ENCODE data around the gene CRTC2.
A peak's percentile ranks its signal among the peaks of the same experiment; 100 is the strongest.
"Not testable (repeated sequence)": the region's sequence is repeated elsewhere in the genome, so short reads cannot be mapped to it uniquely, and the experiment has no call there.

The CRTC2 gene

DNA sequence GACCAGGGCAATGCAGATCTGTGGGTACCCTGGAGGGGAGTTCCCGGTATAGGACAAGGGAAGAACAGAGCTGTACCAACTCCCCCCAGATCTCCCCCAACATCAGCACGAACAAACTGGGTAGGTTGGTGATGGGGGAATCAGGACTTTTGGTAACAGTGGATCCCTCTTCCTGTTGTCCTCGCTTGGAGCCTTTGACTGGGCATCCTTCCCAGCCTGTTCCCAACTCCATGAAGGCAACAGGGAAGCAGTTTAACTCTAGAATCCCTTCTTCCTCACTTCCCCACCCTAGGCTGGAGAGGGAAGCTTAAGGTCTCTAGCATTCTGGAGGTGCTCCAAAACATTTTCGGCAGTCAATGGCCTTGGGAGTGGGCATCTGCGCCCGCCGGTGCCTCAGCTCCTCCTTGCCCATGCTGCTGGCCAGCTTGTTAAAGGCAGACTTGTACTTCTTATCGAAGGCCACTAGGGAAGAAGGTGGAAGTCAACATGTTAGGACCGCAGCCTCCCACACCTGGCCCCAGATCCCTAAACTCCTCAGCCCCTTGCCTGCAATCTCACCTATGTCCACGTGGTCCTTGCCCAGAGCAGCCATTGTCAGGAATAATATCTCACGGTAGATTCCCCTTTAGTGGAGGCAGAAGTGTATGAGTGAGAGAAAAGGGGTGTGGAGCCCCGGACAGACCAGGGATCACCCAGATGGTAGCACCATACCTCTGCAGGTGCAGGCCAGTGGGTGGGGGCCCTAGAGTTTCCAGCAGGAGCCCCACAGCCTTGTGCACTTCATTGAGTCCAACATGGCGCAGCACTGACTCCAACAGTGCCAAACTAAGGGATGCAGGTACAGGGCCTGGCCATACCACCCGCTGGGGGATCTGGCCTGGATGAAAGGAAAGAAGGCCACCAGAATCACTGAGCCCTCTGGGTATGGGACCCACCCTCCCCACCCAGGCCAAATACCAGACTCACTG, 28.1 kb downstream of the CRTC2 start:
- no peak for DNase-seq (ENCODE audit: low read depth in 1 of 2, low spot score in 1 of 2)

GRCh38 chr1:153929426-153929825, 29.0 kb downstream of the CRTC2 start:
- no peak for DNase-seq (ENCODE audit: low read depth in 1 of 2, low spot score in 1 of 2)

DNA sequence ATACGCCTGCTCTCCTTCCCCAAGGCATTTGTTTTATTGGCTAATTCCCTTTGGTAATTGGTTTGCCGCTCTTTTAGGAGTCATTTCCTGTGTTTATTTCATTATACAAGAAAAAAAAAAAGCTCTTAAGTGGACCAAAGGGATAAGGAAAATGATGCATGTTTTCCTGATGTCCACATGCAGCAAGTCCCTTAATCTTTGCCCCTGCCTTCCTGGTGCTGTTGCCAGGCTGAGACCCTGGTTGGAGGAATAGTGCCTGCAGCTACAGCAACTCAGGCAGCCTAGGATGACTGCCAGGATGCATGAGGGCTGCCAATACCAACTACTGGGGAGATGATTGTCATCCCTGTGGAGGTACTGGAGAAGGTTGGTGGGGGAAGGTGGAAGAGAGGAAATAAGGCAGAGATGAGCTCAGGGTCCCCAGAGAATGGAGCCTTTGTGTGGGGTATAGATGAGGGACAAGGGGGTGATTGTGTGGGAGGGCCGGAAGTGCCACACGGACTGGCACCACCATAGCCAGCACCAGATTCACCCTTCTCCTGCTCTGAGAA, 29.5 kb downstream of the CRTC2 start:
- no peak for DNase-seq (ENCODE audit: low read depth in 1 of 2, low spot score in 1 of 2)

DNA sequence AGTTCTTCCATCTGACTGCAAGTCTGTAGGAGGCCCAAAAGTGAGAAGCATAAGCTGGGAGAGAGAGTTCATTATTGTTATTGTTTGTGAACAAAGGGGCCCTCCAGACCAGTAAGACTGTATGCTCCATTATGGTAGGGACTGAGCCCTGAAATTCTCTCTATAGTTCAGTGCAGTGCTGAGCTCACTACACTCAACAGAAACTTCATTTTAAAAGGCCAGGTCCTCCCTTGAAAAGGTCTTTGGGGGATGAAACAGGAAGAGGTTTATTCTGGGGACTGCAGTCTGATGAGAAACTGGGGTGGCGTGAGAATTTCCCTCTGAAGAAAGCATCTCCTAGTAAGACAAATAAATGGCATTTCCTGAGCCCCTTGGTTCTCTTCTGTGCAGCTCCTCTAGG, 30.2 kb downstream of the CRTC2 start:
- no peak for DNase-seq (ENCODE audit: low read depth in 1 of 2, low spot score in 1 of 2)

- DNase-seq (ENCODE audit: low read depth in 1 of 2, low spot score in 1 of 2): no peak
Observed at GRCh38 chr1:153926405-153926804, 32.0 kb downstream of the CRTC2 start.

GRCh38 chr1:153922972-153923925, 35.2 kb downstream of the CRTC2 start, which contains the start of gene GATAD2B:
Gene GATAD2B (minus strand): TSS chr1:153922972. CDS start chr1:153828347, 94,625 bp downstream.
- DNase-seq (ENCODE audit: low read depth in 1 of 2, low spot score in 1 of 2): peak; percentile 92 to 100

DNA sequence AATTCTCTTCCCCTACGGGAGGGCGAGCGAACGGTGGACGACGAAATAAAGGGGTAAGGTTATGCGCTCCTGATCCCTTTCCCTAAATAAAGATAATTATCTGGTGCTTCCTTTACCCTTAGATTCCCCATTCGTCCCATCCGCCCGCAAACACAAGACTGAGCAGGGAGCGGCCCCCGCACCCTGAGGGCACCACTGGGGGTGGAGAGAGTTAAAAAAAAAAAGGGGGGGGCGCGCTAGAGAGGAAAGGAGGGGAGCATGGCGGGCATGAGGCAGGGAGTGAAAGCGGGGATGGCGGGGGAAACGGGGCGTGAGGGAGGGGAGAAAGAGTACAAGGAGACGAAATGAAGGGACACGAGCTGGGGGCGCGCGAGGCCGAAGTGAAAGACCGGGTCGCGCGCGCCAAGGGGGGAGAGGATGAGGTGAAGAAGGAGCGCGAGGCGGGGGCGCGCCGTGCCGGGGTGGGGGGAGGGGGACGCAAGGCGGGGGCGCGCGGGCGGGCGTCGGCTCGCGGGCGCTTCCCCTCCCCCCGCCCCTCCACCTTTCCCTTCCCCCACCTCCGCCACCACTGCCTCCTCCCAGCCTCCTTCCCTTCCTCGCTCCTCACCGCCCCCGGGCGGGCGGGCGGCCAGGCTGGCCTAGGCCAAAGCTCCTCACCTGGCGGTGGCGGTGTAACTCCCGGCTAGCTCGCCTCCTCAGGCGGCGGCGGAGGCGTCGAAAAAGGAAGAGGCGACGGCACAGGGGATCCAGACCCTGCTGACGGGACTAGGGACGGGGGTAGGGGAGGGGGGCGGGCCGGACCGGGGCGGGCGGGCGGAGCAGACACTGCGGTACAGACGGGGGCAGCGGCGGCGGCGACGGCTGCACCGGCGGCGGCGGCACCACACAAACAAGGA, 36.1 kb downstream of the CRTC2 start:
- DNase-seq (ENCODE audit: low read depth in 1 of 2, low spot score in 1 of 2): peak; percentile 43 to 55

GRCh38 chr1:153921803-153922075, 36.7 kb downstream of the CRTC2 start:
- no peak for DNase-seq (ENCODE audit: low read depth in 1 of 2, low spot score in 1 of 2)

- no peak for DNase-seq (ENCODE audit: low read depth in 1 of 2, low spot score in 1 of 2)
Observed at GRCh38 chr1:153921080-153921802, 37.2 kb downstream of the CRTC2 start.

- DNase-seq (ENCODE audit: low read depth in 1 of 2, low spot score in 1 of 2): no peak
Observed at GRCh38 chr1:153919876-153920852, 38.2 kb downstream of the CRTC2 start.

- DNase-seq (ENCODE audit: low read depth in 1 of 2, low spot score in 1 of 2): no peak
Observed at GRCh38 chr1:153916297-153916696, 42.1 kb downstream of the CRTC2 start.

GRCh38 chr1:153912349-153912748, 46.1 kb downstream of the CRTC2 start:
- DNase-seq (ENCODE audit: low read depth in 1 of 2, low spot score in 1 of 2): no peak

DNA sequence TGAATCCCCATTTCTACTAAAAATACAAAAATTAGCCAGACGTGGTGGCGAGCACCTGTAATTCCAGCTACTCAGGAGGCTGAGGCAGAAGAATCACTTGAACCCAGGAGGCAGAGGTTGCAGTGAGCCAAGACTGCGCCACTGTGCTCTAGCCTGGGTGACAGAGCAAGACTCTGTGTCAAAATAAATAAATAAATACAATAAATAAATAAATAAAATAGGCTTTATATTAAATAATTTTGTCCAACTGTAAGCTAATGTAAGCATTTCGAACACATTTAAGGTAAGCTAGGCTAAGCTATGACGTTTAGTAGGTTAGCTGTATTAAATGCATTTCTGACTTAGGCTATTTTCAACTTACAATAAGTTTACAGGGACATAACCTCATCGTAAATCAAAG, 47.9 kb downstream of the CRTC2 start:
- not testable (repeated sequence) for DNase-seq (ENCODE audit: low read depth in 1 of 2, low spot score in 1 of 2)

DNA sequence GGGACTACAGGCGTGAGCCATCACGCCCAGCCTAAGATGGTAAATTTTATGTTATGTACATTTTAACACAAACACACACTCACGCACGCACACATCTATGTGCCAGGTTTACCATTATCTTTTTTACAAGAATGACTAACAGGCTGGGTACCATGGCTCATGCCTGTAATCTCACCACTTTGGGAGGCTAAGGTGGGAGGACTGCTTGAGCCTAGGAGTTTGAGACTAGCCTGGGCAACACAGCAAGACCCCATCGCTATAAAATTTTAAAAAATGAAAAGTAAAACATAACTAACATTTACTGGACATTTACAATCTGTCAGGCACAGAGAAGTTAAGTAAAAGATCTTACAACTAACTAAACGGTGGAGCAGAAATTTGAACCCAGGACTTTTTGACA, 50.3 kb downstream of the CRTC2 start:
- DNase-seq (ENCODE audit: low read depth in 1 of 2, low spot score in 1 of 2): no peak

GRCh38 chr1:153907134-153907533, 51.3 kb downstream of the CRTC2 start:
- DNase-seq (ENCODE audit: low read depth in 1 of 2, low spot score in 1 of 2): no peak

GRCh38 chr1:153906396-153906795, 52.0 kb downstream of the CRTC2 start:
- DNase-seq (ENCODE audit: low read depth in 1 of 2, low spot score in 1 of 2): no peak

- DNase-seq (ENCODE audit: low read depth in 1 of 2, low spot score in 1 of 2): not testable (repeated sequence)
Observed at GRCh38 chr1:153905908-153906307, 52.5 kb downstream of the CRTC2 start.

DNA sequence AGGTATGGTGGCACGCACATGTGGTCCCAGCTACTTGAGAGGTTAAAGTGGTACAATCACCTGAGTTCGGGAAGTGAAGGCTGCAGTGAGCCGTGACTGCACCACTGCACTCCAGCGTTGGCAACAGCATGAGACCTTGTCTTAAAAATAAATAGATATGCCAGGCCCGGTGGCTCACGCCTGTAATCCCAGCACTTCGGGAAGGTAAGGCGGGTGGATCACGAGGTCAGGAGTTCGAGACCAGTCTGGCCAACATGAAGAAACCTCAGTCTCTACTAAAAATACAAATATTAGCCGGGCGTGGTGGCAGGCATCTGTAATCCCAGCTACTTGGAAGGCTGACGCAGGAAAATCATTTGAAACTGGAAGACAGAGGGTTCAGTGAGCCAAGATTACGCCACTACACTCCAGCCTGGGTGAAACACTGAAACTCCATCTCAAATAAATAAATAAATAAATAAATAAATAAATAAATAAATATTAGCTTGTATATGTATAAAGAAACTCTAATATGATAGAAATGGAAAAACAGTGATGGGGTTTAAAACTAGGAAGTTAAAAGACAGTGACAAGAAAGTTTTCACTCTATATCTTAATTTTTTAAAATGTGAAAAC, 54.5 kb downstream of the CRTC2 start:
- no peak for DNase-seq (ENCODE audit: low read depth in 1 of 2, low spot score in 1 of 2)

All from activated CD4-positive, alpha-beta T cell treated with anti-CD3 and anti-CD28 coated beads, Interleukin-2, amount 50 U/mL, for 24 hours (primary cell).